ENCODE measurements around the gene C1QTNF9.
"Not testable (repeated sequence)": the region's sequence is repeated elsewhere in the genome, so short reads cannot be mapped to it uniquely, and the experiment has no call there.

Gene C1QTNF9

GRCh38 chr13:24281188-24282008 lies 28.0 kb upstream of the C1QTNF9 start:
- no peak for DNase-seq (ENCODE audit: low read depth in 2 of 2, low spot score in 1 of 2)

- DNase-seq (ENCODE audit: low read depth in 2 of 2, low spot score in 1 of 2): no peak
These were observed 27.1 kb upstream of the C1QTNF9 start for GRCh38 chr13:24282256-24282655.

DNA sequence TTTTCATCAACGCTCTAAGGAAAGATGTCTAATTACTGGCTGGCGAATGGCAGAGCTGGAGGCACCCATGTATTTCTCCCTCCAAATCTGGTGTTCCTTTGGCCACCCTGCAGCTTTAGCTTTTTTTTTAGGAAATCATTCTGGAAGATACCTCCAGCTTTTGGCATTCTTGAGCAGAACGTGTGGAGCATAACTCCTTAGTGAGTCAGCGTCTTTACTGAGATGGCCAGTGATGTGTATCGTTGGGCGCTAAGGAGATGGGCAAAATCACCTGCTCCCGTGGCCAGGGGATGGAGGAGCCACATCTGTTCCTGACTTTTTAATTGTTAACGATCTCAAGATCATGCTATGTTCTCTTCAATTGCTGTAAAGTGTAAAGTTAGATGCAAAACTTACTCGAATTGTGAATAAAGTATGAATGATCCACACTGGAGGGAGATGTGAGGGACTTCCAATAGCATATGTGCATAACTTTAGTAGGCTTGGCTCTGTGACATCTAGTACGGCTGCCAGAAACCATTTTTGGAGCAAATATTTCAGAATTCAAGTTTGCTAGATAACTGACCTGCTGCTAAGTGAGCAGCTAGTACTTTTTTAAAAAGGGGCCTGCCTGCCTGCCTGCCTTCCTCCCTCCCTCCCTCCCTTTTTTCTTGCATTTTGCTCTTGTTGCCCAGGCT lies 24.4 kb upstream of the C1QTNF9 start:
- DNase-seq (ENCODE audit: low read depth in 2 of 2, low spot score in 1 of 2): no peak

- DNase-seq (ENCODE audit: low read depth in 2 of 2, low spot score in 1 of 2): no peak
These were observed 22.8 kb upstream of the C1QTNF9 start for GRCh38 chr13:24286624-24287023.

- DNase-seq (ENCODE audit: low read depth in 2 of 2, low spot score in 1 of 2): no peak
These were observed 21.6 kb upstream of the C1QTNF9 start for GRCh38 chr13:24287748-24288287.

GRCh38 chr13:24288870-24289269 lies 20.5 kb upstream of the C1QTNF9 start:
- no peak for DNase-seq (ENCODE audit: low read depth in 2 of 2, low spot score in 1 of 2)

GRCh38 chr13:24290280-24290932 lies 19.0 kb upstream of the C1QTNF9 start:
- DNase-seq (ENCODE audit: low read depth in 2 of 2, low spot score in 1 of 2): no peak

DNA sequence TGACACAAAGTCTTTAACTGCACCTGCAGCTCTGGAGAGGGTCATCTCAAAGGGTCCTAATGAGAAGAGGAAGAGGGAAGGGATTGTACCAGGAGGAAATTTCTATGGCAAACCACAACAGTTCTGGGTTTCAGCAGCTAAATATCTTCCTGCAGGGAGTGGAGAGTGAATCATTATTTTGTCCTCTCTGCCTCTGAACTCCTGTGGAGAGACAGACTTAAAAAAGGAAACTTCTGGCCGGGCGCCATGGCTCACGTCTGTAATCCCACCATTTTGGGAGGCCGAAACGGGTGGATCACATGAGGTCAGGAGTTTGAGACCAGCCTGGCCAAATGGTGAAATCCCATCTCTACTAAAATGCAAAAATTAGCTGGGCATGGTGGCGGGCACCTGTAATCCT lies 16.9 kb upstream of the C1QTNF9 start:
- DNase-seq (ENCODE audit: low read depth in 2 of 2, low spot score in 1 of 2): no peak

DNA sequence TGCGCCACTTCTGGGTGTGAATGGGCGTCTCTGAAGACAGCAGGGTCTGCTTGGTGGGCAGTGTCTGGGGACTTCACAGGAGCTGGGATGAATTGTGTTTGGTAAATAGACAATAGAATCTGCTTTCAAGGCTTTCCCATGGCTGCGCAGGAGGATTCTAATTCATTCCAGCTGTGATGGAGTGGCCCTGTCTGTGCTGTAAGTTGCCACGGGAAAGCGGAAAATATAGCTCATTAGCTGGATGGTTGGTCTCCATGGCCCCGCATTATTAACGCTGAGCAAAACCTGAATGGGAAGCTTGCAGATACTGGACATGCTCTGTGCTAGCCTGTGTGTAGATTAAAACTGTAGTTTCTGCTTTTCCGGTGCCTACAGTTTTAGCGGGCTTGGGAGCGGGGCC lies 15.6 kb upstream of the C1QTNF9 start:
- DNase-seq (ENCODE audit: low read depth in 2 of 2, low spot score in 1 of 2): no peak

DNA sequence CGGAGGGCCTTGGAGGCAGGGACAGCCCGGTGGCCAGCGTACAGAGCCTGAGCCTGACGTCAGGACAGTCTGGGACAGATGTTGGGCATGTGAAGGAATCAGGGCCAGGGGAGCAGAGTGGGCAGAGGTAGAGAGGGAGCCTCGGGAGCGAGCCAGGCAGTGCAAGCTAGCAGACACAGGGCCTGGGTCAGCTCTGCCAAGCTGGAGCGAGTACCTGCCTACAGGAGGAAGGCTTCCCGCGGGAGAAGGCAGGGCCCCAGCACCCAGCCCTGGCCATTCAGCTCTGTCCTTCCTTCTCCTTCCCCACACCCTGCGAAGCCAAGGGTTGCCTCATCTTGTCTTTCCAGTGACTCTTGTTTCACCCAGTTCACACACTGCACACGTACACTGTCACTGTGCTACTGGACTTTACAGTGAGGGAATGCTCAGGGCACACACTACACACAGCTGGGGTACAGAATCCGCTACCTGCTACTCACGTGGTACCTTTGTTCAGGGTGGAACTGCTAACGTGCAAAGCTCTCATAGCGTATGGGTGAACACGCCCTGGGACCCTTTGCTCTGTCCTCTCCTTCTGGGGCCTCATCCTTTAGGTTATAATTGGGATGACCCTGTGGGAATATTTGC lies 9.8 kb upstream of the C1QTNF9 start:
- DNase-seq (ENCODE audit: low read depth in 2 of 2, low spot score in 1 of 2): no peak

- DNase-seq (ENCODE audit: low read depth in 2 of 2, low spot score in 1 of 2): no peak
These were observed 7.9 kb upstream of the C1QTNF9 start for GRCh38 chr13:24301434-24301833.

GRCh38 chr13:24301911-24302310 lies 7.5 kb upstream of the C1QTNF9 start:
- no peak for DNase-seq (ENCODE audit: low read depth in 2 of 2, low spot score in 1 of 2)

DNA sequence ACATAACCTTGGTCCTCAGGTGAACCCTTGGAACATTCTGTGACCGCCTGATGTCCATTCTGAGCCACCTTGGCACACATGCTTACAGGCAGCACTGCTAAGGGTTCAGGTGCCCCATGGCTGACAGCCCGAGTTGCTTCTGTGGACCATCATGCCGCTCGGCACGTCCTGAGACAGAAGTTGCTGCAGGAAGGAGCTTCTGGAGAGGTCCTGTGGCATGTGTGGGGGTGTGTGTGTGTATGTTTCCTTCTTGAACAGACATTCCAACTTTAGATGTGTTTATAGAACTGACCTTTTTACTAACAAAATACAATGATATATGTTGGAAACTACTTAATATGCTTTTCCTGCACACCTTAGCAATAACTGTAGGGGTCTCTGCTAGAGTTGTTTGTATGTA lies 4.8 kb upstream of the C1QTNF9 start:
- no peak for DNase-seq (ENCODE audit: low read depth in 2 of 2, low spot score in 1 of 2)

- DNase-seq (ENCODE audit: low read depth in 2 of 2, low spot score in 1 of 2): no peak
These were observed 2.7 kb upstream of the C1QTNF9 start for GRCh38 chr13:24306632-24307031.

DNA sequence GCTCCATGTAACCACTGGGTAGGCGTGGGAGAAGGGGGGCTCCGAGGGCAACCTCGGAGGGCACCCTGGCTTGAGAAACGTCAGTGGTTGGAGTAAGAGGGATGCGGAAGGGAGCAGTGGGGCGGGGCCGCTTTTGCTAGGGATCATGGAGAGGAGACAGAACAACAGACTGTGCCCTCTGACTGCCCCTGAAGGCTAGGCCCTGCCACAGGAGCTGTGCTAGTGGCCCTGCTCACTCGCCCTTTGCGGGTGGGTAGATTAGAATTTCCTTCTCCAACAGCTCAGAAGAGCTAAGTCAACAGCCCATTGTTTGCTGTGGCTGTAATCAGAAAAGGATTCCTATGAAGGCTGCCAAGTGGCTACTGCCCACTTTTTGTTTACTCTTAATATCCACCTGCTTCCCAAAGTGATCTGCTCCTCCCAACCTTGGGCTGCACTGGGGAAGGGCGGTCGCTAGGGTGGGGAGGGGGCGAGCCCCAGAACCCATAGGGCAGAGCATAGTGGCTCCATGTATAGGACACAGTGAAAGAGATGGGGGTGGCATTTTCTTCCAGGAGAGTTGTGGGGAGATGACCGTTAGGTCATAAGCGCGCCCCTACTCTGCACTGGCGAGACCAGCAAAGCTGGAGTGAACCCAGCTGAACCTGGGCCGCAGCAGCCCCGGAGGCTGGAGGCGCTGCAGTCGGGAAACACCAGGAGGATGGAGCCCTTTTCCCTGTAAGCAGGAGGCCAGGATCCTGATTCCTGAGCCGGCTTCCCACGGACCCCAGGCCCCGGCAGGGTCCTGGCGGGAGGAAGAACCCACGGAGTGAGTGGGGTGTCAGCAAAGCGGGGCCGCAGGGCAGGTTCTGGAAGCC lies 1.9 kb upstream of the C1QTNF9 start:
- DNase-seq (ENCODE audit: low read depth in 2 of 2, low spot score in 1 of 2): no peak

- no peak for DNase-seq (ENCODE audit: low read depth in 2 of 2, low spot score in 1 of 2)
These were observed 1.3 kb upstream of the C1QTNF9 start for GRCh38 chr13:24308068-24308445.

GRCh38 chr13:24308488-24309020 lies 826 bp upstream of the C1QTNF9 start:
- DNase-seq (ENCODE audit: low read depth in 2 of 2, low spot score in 1 of 2): no peak

DNA sequence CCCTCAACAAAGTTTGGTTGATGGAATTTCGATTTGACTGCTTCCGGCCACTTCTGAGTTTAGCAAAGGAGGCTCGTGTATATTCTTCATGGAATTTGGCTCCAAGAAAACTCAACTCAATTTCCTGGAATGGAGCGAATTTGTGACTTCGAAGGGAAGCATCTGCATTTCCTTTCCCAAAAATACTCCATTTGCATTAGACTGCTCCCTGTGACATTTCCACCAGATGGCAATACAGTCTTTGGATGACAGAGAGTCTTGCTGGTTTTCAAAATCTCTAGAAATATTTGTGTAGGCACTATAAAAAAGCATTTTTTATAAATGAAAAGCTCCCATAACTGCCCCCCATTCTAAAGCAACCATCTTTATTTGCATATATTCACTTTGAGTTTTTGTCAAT lies 4.1 kb downstream of the C1QTNF9 start:
- no peak for DNase-seq (ENCODE audit: low read depth in 2 of 2, low spot score in 1 of 2)

- DNase-seq (ENCODE audit: low read depth in 2 of 2, low spot score in 1 of 2): not testable (repeated sequence)
These were observed 8.5 kb downstream of the C1QTNF9 start for GRCh38 chr13:24317835-24318234.

- not testable (repeated sequence) for DNase-seq (ENCODE audit: low read depth in 2 of 2, low spot score in 1 of 2)
These were observed 9.5 kb downstream of the C1QTNF9 start for GRCh38 chr13:24318878-24319277.
